ENCODE data around the gene C6orf120. TPM values are rescaled to one million over a fixed set of nuclear protein-coding genes. Genes with fewer than 3 reads are reported as not detected.

The C6orf120 gene
- 10 to 100 TPM; 16.8 to 33.5 (median 26.9) TPM for total RNA-seq

DNA sequence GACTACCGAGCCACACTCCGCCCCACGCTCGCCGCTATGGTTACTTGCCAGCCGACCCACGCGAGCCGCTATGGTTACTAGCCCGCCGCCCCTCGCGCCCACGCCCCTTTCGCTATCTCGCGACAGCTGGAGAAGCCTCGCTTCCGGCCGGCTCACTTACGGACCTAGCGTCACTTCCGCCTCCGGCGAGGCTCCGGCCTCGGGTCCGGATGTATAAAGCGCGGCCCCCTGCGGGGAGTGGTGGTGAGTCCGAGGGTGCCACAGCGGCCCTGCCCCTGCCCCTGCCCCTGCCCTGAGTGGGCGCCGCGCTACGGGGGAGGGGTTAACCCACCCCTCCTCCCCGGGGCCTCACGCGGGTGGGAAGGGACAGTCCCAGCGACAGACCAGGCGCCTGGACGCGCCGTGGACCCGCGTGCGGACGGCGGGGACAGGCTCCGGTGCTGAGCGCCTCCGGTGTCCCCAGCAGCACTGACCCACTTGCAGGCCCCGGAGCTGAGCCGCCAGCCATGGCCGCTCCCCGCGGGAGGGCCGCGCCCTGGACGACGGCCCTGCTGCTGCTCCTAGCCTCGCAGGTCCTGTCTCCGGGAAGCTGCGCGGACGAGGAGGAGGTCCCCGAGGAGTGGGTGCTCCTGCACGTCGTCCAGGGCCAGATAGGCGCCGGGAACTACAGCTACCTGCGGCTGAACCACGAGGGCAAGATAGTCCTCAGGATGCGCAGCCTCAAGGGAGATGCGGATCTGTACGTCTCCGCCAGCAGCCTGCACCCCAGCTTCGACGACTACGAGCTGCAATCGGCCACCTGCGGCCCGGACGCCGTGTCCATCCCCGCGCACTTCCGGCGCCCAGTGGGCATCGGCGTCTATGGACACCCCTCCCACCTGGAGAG, at the start of gene C6orf120, which contains the start of gene WDR27:
Gene C6orf120 (plus strand): TSS at position 173 of the 886 bp plus-strand sequence. CDS start 334 bp downstream, at position 507.
Gene WDR27 (minus strand): TSS at position 76 of the 886 bp plus-strand sequence. CDS start 13,024 bp downstream, outside the sequence.
- peak; percentile 95 to 98 for TF ChIP-seq POLR2AphosphoS5 (IDR thresholded peaks at IDR 0.05)
- peak in 3 of 4 donors; percentile 81 to 97 (median 92) for TF ChIP-seq POLR2A (IDR thresholded peaks at IDR 0.05)
- TF ChIP-seq CTCF (IDR thresholded peaks at IDR 0.05) = peak in 4 of 6 experiments; percentile 8 to 44 (median 26)
- peak in 1 of 4 donors; percentile 56 for TF ChIP-seq EP300 (IDR thresholded peaks at IDR 0.05)
- WGBS, 2 donors = 3% methylated on average over 26 of the region's 92 CpGs; no CpG with 5 or more reads in 1 of the 2 donors

DNA sequence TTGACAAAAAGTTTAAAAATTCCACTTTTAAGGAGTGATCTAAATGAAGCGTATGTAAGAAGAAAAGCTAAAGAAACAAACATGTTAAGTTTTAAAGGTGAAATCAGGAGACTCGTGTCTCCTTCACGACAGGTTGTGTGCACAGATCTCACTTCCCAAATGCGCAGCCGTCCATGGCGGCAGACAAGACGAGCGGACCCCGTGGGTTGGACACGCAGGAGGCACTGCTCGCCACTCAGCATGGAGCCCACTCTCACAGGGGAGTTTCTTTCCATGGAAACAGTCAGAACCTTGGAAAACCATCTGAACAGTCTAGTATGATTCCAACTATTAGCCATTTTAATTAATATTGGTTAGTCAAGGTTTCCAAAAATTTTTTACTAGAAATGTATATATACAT, 49.0 kb upstream of the C6orf120 start:
- Histone ChIP-seq H3K27me3 (no peaks in the 10 kb centered on the region), H3K27ac (no peak overlapping the region), H3K4me1 (peaks cover 0 to 9% (median 3%) of the 10 kb centered on the region in 4 donors), H3K36me3 (peaks cover 0 to 18% (median 6%) of the 10 kb centered on the region in 4 donors), H3K9me3 (no peaks in the 10 kb centered on the region), H3K4me3 (no peak overlapping the region)
- TF ChIP-seq POLR2A (IDR thresholded peaks at IDR 0.05) (no peak), EP300 (IDR thresholded peaks at IDR 0.05) (no peak), POLR2AphosphoS5 (IDR thresholded peaks at IDR 0.05) (no peak), CTCF (IDR thresholded peaks at IDR 0.05) (no peak)
- no peak for ATAC-seq (ENCODE audit: low FRiP score in 2 of 2)
- DNase-seq = peak in 1 of 2 donors; percentile 41
- WGBS, 2 donors = 96 to 97% methylated on average over 11 of the region's 11 CpGs

More for the DNA sequence above, at the start of gene C6orf120, which contains the start of gene WDR27:
- ATAC-seq (ENCODE audit: low FRiP score in 2 of 2) = peak; percentile 97 to 98
- Histone ChIP-seq H3K4me1 (peaks cover 37 to 47% (median 41%) of the 10 kb centered on the region in 4 donors), H3K27ac (peak within 1 kb of the TSS; percentile 93 to 97 (median 94)), H3K36me3 (peaks cover 0 to 4% (median 0%) of the 10 kb centered on the region in 4 donors), H3K4me3 (peak within 1 kb of the TSS; percentile 74 to 99 (median 94)), H3K27me3 (no peaks in the 10 kb centered on the region), H3K9me3 (no peaks in the 10 kb centered on the region)
- peak; percentile 97 to 99 for DNase-seq

DNA sequence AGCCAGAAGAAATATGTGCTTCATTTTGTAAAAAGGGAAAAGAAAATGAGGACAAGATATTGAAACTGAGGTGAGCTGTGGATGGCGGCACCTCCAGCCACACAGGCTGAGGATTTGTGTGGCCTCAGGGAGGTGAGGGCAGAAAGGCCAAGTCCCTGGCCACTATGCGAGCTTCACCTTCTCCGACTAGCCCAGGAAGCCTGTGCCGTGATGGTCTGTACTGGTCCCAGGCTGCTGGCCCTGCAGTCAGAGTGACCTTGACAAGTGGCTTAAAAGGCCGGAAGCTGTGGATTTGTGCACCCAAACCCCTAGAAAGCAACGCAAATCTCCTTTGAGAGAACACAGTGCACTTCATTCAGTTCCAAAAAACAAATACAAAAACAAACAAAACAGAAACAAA, 48.2 kb upstream of the C6orf120 start:
- TF ChIP-seq POLR2A (IDR thresholded peaks at IDR 0.05) (no peak), POLR2AphosphoS5 (IDR thresholded peaks at IDR 0.05) (no peak), CTCF (IDR thresholded peaks at IDR 0.05) (no peak), EP300 (IDR thresholded peaks at IDR 0.05) (no peak)
- 89 to 94% methylated on average over 6 of the region's 6 CpGs for WGBS, 2 donors
- no peaks in the 10 kb centered on the region for H3K27me3 ChIP-seq
- no peaks in the 10 kb centered on the region for H3K9me3 ChIP-seq
- no peak overlapping the region for H3K4me3 ChIP-seq
- no peak for ATAC-seq (ENCODE audit: low FRiP score in 2 of 2)
- H3K27ac ChIP-seq = peak overlapping the region in 1 of 4 donors; percentile 80
- H3K4me1 ChIP-seq = peaks cover 0 to 9% (median 3%) of the 10 kb centered on the region in 4 donors
- H3K36me3 ChIP-seq = peaks cover 0 to 18% (median 6%) of the 10 kb centered on the region in 4 donors
- DNase-seq = no peak

DNA sequence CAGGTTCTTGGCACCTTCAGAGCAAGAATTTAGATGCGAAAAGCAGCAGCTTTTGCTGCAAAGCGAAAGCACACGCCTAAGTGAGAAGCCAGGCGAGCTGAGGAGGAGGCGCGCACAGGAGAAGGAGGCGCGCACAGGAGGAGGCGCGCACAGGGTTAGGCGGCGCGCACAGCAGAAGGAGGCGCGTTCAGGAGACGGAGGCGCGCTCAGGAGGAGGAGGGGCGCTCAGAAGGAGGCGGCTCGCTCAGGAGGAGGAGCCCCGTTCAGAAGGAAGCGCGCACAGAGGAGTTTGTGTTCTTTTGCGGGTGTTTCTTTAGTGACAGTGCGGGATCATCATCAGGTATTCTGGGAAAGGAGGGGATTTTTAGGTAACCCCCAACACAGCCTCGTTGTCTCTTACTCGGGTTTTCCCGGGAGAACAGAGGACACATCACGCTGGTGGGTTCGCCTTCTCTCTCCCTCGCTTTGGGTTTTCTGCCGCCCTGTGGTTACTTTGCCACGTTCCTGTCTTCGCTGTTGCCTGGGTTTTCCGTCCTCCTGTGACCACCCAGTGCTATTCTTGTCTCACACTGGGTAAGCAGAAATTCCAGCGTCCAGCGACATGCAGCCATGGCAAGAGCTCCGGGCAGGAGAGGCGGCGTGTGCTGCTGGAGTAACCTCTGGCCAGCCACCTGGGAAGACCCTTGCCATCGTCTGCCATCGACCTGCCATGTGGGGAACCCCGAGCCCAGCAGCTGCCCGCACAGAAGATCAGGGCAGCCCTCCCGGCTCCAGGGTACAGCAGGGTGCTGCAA, 47.1 kb upstream of the C6orf120 start:
- Histone ChIP-seq H3K9me3 (no peaks in the 10 kb centered on the region), H3K27ac (peak overlapping the region; percentile 53 to 80 (median 67)), H3K4me1 (peaks cover 0 to 9% (median 3%) of the 10 kb centered on the region in 4 donors), H3K27me3 (no peaks in the 10 kb centered on the region), H3K36me3 (peaks cover 0 to 28% (median 9%) of the 10 kb centered on the region in 4 donors), H3K4me3 (peak overlapping the region; percentile 14 to 58 (median 47))
- DNase-seq (peak; percentile 73 to 92), ATAC-seq (ENCODE audit: low FRiP score in 2 of 2) (peak; percentile 95 to 96)
- WGBS, 2 donors = 48 to 57% methylated on average over 41 to 46 of the region's 46 CpGs
- peak in 1 of 2 donors; percentile 15 for TF ChIP-seq POLR2AphosphoS5 (IDR thresholded peaks at IDR 0.05)
- no peak for TF ChIP-seq EP300 (IDR thresholded peaks at IDR 0.05)
- TF ChIP-seq POLR2A (IDR thresholded peaks at IDR 0.05) = peak in 1 of 4 donors; percentile 38
- TF ChIP-seq CTCF (IDR thresholded peaks at IDR 0.05) = peak in 2 of 6 experiments; percentile 43 to 45

Measured in upper lobe of left lung (tissue), 6 donors.